Activated CD8-positive, alpha-beta memory T cell treated with anti-CD3 and anti-CD28 coated beads for 36 hours (primary cell): ENCODE measurements around the gene SNF8. TPM values are rescaled to one million over a fixed set of nuclear protein-coding genes. Genes with fewer than 3 reads are reported as not detected.

Source experiments
- CTCF ChIA-PET: fragments of 350-600 bp; sonication (Branson Sonifier 250); formaldehyde crosslinking; loops from one replicate; lab custom pipeline; 2021; ENCODE audit warnings: antibody characterized with exemption; lab: Charles Lee
- POLR2A ChIA-PET: fragments of 350-600 bp; sonication (Branson Sonifier 250); formaldehyde crosslinking; loops from one replicate; lab custom pipeline; 2021; ENCODE audit warnings: antibody characterized with exemption; lab: Charles Lee
- total RNA-seq, 2 experiments: library from RNA; stranded (reverse); gene quantifications; one replicate each; pipeline ENCODE4 v1.2.3, GENCODE V29; 2021

Gene SNF8
- total RNA-seq, 2 experiments from 2014 or later = 144 to 162 TPM

DNA sequence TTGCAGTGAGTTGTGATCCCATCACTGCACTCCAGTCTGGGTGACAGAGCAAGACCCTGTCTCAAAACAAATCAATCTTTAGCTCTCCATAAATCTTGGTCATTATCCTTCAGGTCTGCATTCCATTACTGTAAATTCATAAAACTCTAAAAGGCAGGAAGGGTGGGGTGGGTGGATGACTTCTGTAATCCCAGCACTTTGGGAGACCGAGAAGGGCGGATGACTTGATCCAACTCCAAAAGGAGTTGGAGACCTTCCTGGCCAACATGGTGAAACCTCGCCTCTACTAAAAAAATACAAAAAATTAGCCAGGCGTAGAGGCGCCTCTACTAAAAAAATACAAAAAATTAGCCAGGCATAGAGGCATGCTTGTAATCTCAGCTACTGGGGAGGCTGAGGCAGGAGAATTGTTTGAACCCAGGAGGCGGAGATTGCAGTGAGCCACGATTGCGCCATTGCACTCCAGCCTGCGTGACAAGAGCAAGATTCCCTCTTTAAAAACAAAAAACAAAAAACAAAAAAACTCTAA is 38.6 kb downstream of the SNF8 start:
- ChIA-PET CTCF (interaction anchor here (0.6 to 1.6 kb wide), 2 partner anchors 14 to 22 kb away, joined by 3 read pairs; partner anchors contain the start of gene ATP5MC1), POLR2A (no interaction called here)

DNA sequence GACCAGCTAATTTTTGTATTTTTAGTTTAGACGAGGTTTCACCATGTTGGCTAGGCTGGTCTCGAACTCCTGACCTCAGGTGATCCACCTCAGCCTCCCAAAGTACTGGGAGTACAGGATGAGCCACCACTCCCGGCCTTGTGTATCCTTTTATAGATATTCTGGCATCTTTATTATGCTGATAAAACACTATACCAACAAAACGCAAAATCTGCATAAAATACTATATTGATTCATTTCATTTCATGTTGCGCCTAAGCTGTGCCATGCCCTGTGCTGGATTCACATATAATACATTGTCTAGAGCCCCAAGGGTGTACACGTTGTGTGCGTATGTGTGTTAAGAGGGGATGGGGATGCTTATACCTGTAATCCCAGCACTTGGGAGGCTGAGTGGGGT is 40.2 kb downstream of the SNF8 start:
- ChIA-PET CTCF (no interaction called here), POLR2A (no interaction called here)

- POLR2A ChIA-PET = no interaction called here
- CTCF ChIA-PET = interaction anchor here (0.7 kb wide), 1 partner anchor 58 kb away, joined by 3 read pairs; no protein-coding TSS in a partner anchor
Observed at GRCh38 chr17:48903401-48903800, 41.2 kb downstream of the SNF8 start.

- CTCF ChIA-PET = no interaction called here
- POLR2A ChIA-PET = interaction anchor here (0.7 kb wide), 2 partner anchors 9 to 15 kb away, joined by 3 read pairs; no protein-coding TSS in a partner anchor
Observed at GRCh38 chr17:48901241-48901640, 43.4 kb downstream of the SNF8 start.

DNA sequence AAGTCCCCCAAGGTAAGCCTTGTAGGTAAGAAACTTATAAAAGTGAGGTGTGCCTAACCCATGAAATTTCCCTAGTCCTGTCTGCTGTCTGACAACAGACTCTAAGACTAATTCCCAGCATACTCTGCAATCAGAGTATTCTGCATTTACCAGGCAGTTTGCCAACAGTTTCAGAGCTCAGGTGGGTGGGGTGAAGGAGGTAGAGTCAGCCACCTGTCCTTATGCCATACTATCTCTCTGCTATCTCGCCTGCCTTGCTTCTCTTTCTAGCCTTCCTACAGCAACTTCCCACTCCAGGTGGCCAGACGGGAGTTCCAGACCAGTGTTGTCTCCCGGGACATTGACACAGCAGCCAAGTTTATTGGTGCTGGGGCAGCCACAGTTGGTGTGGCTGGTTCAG is 49.8 kb downstream of the SNF8 start:
- ChIA-PET POLR2A (interaction anchor here (2.3 kb wide), 1 partner anchor 21 kb away, joined by 8 read pairs; no protein-coding TSS in a partner anchor), CTCF (interaction anchor here (1.0 to 4.8 kb wide), 3 partner anchors 16 to 120 kb away, joined by 3 to 21 read pairs (median 3); no protein-coding TSS in a partner anchor)

DNA sequence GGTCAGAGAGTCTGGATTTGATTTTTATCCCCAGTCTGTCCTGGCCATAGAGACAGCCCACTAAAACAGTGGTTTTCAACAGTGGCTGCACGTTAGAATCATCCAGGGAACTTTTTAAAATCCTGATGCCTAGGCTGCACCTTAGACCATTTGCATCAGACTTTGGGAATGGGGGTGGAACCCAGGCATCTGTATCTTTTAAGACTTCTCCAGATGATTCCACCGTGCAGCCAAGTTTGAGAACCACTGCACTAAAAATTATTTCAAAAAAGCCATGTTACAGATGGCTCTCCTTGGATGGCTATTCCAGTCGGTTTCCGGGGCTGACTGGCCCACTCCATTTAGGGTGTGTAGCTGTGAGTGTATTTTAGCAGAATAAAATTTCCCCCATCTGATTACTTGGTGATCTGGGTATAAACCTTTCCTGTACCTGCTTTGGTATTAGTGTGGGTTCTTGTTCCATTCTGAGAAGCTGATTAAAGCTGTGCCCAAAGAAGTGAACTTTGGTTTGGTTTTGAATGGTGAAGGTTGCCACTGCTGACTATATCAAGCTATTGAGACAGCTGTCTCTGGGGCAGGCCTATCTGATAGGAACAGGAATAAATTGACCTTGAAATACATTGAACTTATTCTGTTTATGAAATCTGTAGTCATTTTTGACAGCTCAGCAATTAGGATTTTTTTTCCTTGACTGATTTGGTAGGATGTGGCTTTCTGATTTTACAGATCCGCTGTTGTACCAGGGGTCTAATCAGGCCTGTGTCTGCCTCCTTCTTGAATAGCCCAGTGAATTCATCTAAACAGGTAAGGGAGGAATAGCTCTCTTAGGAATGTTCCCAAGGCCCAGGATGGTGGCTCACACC is 50.8 kb downstream of the SNF8 start:
- ChIA-PET POLR2A (interaction anchor here (0.9 to 2.3 kb wide), 4 partner anchors 14 to 39 kb away, joined by 3 to 17 read pairs (median 8); no protein-coding TSS in a partner anchor), CTCF (interaction anchor here (0.8 to 4.8 kb wide), 5 partner anchors 10 to 22 kb away, joined by 3 to 21 read pairs (median 4); partner anchors contain the start of gene UBE2Z)

DNA sequence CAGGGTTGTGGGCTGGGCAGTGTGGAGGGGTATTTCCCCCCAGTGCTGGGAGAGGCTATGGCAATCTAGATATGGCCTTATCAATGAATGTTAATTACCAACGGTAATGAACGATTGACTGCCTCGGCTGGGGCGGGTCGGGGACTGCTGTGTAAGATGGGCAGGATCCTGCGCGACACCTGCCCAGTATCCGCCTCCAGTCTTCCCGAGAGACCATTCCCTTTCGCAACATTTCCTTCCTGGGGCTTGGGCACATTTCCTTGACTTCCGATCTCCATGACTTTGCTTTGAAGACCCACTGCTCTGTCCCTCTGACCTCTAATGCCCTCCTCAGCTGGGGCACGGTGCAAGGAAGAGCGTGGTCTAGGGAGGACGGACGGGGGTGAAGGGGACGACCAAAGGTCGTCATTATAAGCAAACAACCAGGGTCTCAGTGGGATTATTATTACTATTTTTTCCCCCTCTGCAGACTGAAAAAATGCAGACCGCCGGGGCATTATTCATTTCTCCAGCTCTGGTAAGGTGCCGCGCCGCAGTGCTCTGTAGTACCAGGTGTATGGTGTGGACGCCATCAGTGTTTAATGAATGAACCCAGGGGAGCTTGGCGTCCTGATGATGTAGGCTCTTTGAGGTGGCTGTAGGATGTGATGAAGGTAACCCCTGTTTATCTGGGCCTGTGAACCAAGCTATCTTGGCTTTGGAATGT is 51.5 kb downstream of the SNF8 start:
- ChIA-PET CTCF (interaction anchor here (0.8 to 4.8 kb wide), 5 partner anchors 9 to 16 kb away, joined by 3 to 21 read pairs (median 4); partner anchors contain the start of gene UBE2Z), POLR2A (interaction anchor here (0.9 to 2.3 kb wide), 4 partner anchors 14 to 40 kb away, joined by 3 to 17 read pairs (median 8); no protein-coding TSS in a partner anchor)

- ChIA-PET CTCF (interaction anchor here (2.9 kb wide), 1 partner anchor 10 kb away, joined by 12 read pairs; no protein-coding TSS in a partner anchor), POLR2A (no interaction called here)
Observed at GRCh38 chr17:48890086-48890485, 54.6 kb downstream of the SNF8 start.

GRCh38 chr17:48883171-48883570 is 61.5 kb downstream of the SNF8 start:
- POLR2A ChIA-PET = no interaction called here
- CTCF ChIA-PET = interaction anchor here (0.7 to 3.4 kb wide), 8 partner anchors 10 to 1073 kb away, joined by 3 to 25 read pairs (median 6); partner anchors contain the start of genes ATP5MC1, PRAC2 and TTLL6

GRCh38 chr17:48882272-48882671 is 62.4 kb downstream of the SNF8 start:
- POLR2A ChIA-PET = interaction anchor here (0.6 kb wide), 1 partner anchor 247 kb away, joined by 4 read pairs; no protein-coding TSS in a partner anchor

More at GRCh38 chr17:48882272-48882671, 62.4 kb downstream of the SNF8 start:
- CTCF ChIA-PET = interaction anchor here (1.3 to 3.4 kb wide), 2 partner anchors 78 to 204 kb away, joined by 6 to 25 read pairs; no protein-coding TSS in a partner anchor

Other genes with a start within 250 kb of the SNF8 start
- not detected for gene PRAC1, start 222.3 kb downstream of the SNF8 start, total RNA-seq
- not detected for gene PRAC2, start 221.7 kb downstream of the SNF8 start, total RNA-seq
- not detected for gene HOXB13, start 216.1 kb downstream of the SNF8 start, total RNA-seq
- not detected for gene TTLL6, start 127.6 kb downstream of the SNF8 start, total RNA-seq
- 10 to 100 TPM; 68.4 to 83.8 TPM for gene CALCOCO2, start 113.8 kb downstream of the SNF8 start, total RNA-seq
- 100 to 1,000 TPM; 138 TPM for gene ATP5MC1, start 52.1 kb downstream of the SNF8 start, total RNA-seq
- gene UBE2Z, start 36.4 kb downstream of the SNF8 start, total RNA-seq = 10 to 100 TPM; 92.5 to 95.7 TPM
- gene GIP, start 23.8 kb upstream of the SNF8 start, total RNA-seq = not detected
- gene IGF2BP1, start 52.5 kb upstream of the SNF8 start, total RNA-seq = under 1 TPM; 0.40 to 0.59 TPM
- not detected for gene B4GALNT2, start 187.9 kb upstream of the SNF8 start, total RNA-seq